WTC11 (cell line): ENCODE data around the gene RUNX2.

Experiments
- CBFB ChIP-seq: sonication (generic); formaldehyde crosslinking; IDR thresholded peaks from 2 replicates; pipeline ENCODE4 v1.8.1; 2022; ENCODE audit warnings: mild to moderate bottlenecking, low read depth, missing genetic modification reagents
- CREB1 ChIP-seq: sonication (generic); formaldehyde crosslinking; IDR thresholded peaks from 2 replicates; pipeline ENCODE4 v1.8.0; 2023; ENCODE audit warnings: mild to moderate bottlenecking, missing genetic modification reagents
- CREM ChIP-seq: sonication (generic); formaldehyde crosslinking; IDR thresholded peaks from 2 replicates; pipeline ENCODE4 v1.8.1; 2022; ENCODE audit warnings: mild to moderate bottlenecking, missing genetic modification reagents, moderate library complexity
- CTCF ChIP-seq: fragments of 200-600 bp; IDR thresholded peaks from 2 replicates; pipeline ENCODE4 v1.8.0; 2022; ENCODE audit warnings: antibody characterized with exemption
- ESRRA ChIP-seq: sonication (generic); formaldehyde crosslinking; IDR thresholded peaks from 2 replicates; pipeline ENCODE4 v1.8.1; 2022; ENCODE audit warnings: mild to moderate bottlenecking, missing genetic modification reagents, borderline replicate concordance
- FOXP1 ChIP-seq: sonication (generic); formaldehyde crosslinking; IDR thresholded peaks from 2 replicates; pipeline ENCODE4 v1.8.0; 2022; ENCODE audit warnings: missing genetic modification reagents, mild to moderate bottlenecking, moderate library complexity, borderline replicate concordance
- GTF2I ChIP-seq: fragments of 250-450 bp; sonication (Bioruptor Pico); conservative IDR thresholded peaks from 2 replicates; pipeline ENCODE4 v1.4.0; 2021; ENCODE audit warnings: mild to moderate bottlenecking
- JAZF1 ChIP-seq: fragments of 250-450 bp; sonication (Bioruptor Pico); IDR thresholded peaks from 2 replicates; pipeline ENCODE4 v1.9.0; 2021; ENCODE audit warnings: moderate library complexity, mild to moderate bottlenecking, inconsistent platforms
- KAT7 ChIP-seq: sonication (generic); formaldehyde crosslinking; IDR thresholded peaks from 2 replicates; pipeline ENCODE4 v1.8.1; 2023; ENCODE audit warnings: missing genetic modification reagents, mild to moderate bottlenecking, borderline replicate concordance
- NR1H2 ChIP-seq: sonication (generic); formaldehyde crosslinking; IDR thresholded peaks from 2 replicates; pipeline ENCODE4 v1.9.0; 2021; ENCODE audit warnings: mild to moderate bottlenecking, moderate library complexity, missing genetic modification reagents
- RORB ChIP-seq: fragments of 250-450 bp; sonication (Bioruptor Pico); IDR thresholded peaks from 2 replicates; pipeline ENCODE4 v1.9.0; 2021; ENCODE audit warnings: mild to moderate bottlenecking
- TF ChIP-seq, protein P1 (sequence below): sonication (generic); formaldehyde crosslinking; IDR thresholded peaks from 2 replicates; pipeline ENCODE4 v1.8.0; 2022; ENCODE audit warnings: mild to moderate bottlenecking, missing genetic modification reagents
- TF ChIP-seq, protein P2 (sequence below): fragments of 250-450 bp; sonication (Bioruptor Pico); IDR thresholded peaks from 2 replicates; pipeline ENCODE4 v2.1.2; 2022; ENCODE audit warnings: mild to moderate bottlenecking, moderate library complexity
- TF ChIP-seq, protein P3 (sequence below): sonication (generic); formaldehyde crosslinking; IDR thresholded peaks from 2 replicates; pipeline ENCODE4 v1.8.0; 2022; ENCODE audit warnings: mild to moderate bottlenecking, missing genetic modification reagents

GRCh38 chr6:45558858-45559257 is 230.7 kb downstream of the RUNX2 start:
- TF ChIP-seq CTCF (no peak), ESRRA (no peak), GTF2I (no peak), CREM (no peak), RORB (no peak), NR1H2 (CRISPR knock-in tag) (no peak), JAZF1 (CRISPR knock-in tag) (no peak), KAT7 (CRISPR knock-in tag) (no peak), CBFB (no peak), CREB1 (no peak), FOXP1 (CRISPR knock-in tag) (no peak)
- TF ChIP-seq, protein P1, sequence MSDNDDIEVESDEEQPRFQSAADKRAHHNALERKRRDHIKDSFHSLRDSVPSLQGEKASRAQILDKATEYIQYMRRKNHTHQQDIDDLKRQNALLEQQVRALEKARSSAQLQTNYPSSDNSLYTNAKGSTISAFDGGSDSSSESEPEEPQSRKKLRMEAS (CRISPR knock-in tag) = no peak
- TF ChIP-seq, protein P2, sequence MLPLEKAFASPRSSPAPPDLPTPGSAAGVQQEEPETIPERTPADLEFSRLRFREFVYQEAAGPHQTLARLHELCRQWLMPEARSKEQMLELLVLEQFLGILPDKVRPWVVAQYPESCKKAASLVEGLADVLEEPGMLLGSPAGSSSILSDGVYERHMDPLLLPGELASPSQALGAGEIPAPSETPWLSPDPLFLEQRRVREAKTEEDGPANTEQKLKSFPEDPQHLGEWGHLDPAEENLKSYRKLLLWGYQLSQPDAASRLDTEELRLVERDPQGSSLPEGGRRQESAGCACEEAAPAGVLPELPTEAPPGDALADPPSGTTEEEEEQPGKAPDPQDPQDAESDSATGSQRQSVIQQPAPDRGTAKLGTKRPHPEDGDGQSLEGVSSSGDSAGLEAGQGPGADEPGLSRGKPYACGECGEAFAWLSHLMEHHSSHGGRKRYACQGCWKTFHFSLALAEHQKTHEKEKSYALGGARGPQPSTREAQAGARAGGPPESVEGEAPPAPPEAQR = no peak
- TF ChIP-seq, protein P3, sequence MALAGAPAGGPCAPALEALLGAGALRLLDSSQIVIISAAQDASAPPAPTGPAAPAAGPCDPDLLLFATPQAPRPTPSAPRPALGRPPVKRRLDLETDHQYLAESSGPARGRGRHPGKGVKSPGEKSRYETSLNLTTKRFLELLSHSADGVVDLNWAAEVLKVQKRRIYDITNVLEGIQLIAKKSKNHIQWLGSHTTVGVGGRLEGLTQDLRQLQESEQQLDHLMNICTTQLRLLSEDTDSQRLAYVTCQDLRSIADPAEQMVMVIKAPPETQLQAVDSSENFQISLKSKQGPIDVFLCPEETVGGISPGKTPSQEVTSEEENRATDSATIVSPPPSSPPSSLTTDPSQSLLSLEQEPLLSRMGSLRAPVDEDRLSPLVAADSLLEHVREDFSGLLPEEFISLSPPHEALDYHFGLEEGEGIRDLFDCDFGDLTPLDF = no peak
